ENCODE results near the gene PCDHB10.
"Not testable (repeated sequence)": the region's sequence is repeated elsewhere in the genome, so short reads cannot be mapped to it uniquely, and the experiment has no call there.

The PCDHB10 gene

GRCh38 chr5:141174291-141175104 is 17.7 kb upstream of the PCDHB10 start:
- H3K27me3 ChIP-seq (replicated peaks; ENCODE audit: control insufficient read depth, insufficient read depth, low read length); DNase-seq (ENCODE audit: low read depth); H3K4me3 ChIP-seq (ENCODE audit: low read length); H3K4me1 ChIP-seq (ENCODE audit: control insufficient read depth, insufficient read depth, low read length); H3K9ac ChIP-seq (ENCODE audit: low read length); H3K36me3 ChIP-seq (ENCODE audit: control insufficient read depth, insufficient read depth, low read length, severe bottlenecking): not testable (repeated sequence)
- peaks cover 34% of the 10 kb centered on the region for H3K9me3 ChIP-seq (ENCODE audit: control insufficient read depth, low read length)

GRCh38 chr5:141175933-141176332 is 16.2 kb upstream of the PCDHB10 start:
- DNase-seq (ENCODE audit: low read depth): no peak
- no peak overlapping the region for H3K4me3 ChIP-seq (ENCODE audit: low read length)
- H3K9ac ChIP-seq (ENCODE audit: low read length): no peak overlapping the region
- peaks cover 3% of the 10 kb centered on the region for H3K4me1 ChIP-seq (ENCODE audit: control insufficient read depth, insufficient read depth, low read length)
- H3K9me3 ChIP-seq (ENCODE audit: control insufficient read depth, low read length): peaks cover 34% of the 10 kb centered on the region
- H3K36me3 ChIP-seq (ENCODE audit: control insufficient read depth, insufficient read depth, low read length, severe bottlenecking): no peaks in the 10 kb centered on the region
- no peaks in the 10 kb centered on the region for H3K27me3 ChIP-seq (replicated peaks; ENCODE audit: control insufficient read depth, insufficient read depth, low read length)

GRCh38 chr5:141177577-141178191 is 14.5 kb upstream of the PCDHB10 start, which contains the start of gene PCDHB8:
Gene PCDHB8, plus strand, starts transcription at chr5:141177790. Its CDS starts 245 bp downstream, at chr5:141178035.
- H3K4me3 ChIP-seq (ENCODE audit: low read length); H3K27me3 ChIP-seq (replicated peaks; ENCODE audit: control insufficient read depth, insufficient read depth, low read length); H3K4me1 ChIP-seq (ENCODE audit: control insufficient read depth, insufficient read depth, low read length); H3K36me3 ChIP-seq (ENCODE audit: control insufficient read depth, insufficient read depth, low read length, severe bottlenecking); H3K9ac ChIP-seq (ENCODE audit: low read length): not testable (repeated sequence)
- peaks cover 40% of the 10 kb centered on the region for H3K9me3 ChIP-seq (ENCODE audit: control insufficient read depth, low read length)
- peak; percentile 36 for DNase-seq (ENCODE audit: low read depth)

GRCh38 chr5:141179371-141179770 is 12.8 kb upstream of the PCDHB10 start:
- not testable (repeated sequence) for H3K36me3 ChIP-seq (ENCODE audit: control insufficient read depth, insufficient read depth, low read length, severe bottlenecking); H3K4me1 ChIP-seq (ENCODE audit: control insufficient read depth, insufficient read depth, low read length); H3K27me3 ChIP-seq (replicated peaks; ENCODE audit: control insufficient read depth, insufficient read depth, low read length); H3K4me3 ChIP-seq (ENCODE audit: low read length); DNase-seq (ENCODE audit: low read depth); H3K9ac ChIP-seq (ENCODE audit: low read length)
- peaks cover 42% of the 10 kb centered on the region for H3K9me3 ChIP-seq (ENCODE audit: control insufficient read depth, low read length)

- not testable (repeated sequence) for H3K4me3 ChIP-seq (ENCODE audit: low read length); DNase-seq (ENCODE audit: low read depth); H3K4me1 ChIP-seq (ENCODE audit: control insufficient read depth, insufficient read depth, low read length); H3K36me3 ChIP-seq (ENCODE audit: control insufficient read depth, insufficient read depth, low read length, severe bottlenecking); H3K27me3 ChIP-seq (replicated peaks; ENCODE audit: control insufficient read depth, insufficient read depth, low read length); H3K9ac ChIP-seq (ENCODE audit: low read length)
- peaks cover 41% of the 10 kb centered on the region for H3K9me3 ChIP-seq (ENCODE audit: control insufficient read depth, low read length)
These were observed 12.3 kb upstream of the PCDHB10 start for GRCh38 chr5:141179876-141180275.

GRCh38 chr5:141180313-141180712 is 11.8 kb upstream of the PCDHB10 start:
- Histone ChIP-seq H3K4me1 (ENCODE audit: control insufficient read depth, insufficient read depth, low read length) (no peaks in the 10 kb centered on the region), H3K36me3 (ENCODE audit: control insufficient read depth, insufficient read depth, low read length, severe bottlenecking) (no peaks in the 10 kb centered on the region), H3K9me3 (ENCODE audit: control insufficient read depth, low read length) (peaks cover 36% of the 10 kb centered on the region), H3K4me3 (ENCODE audit: low read length) (no peak overlapping the region), H3K27me3 (replicated peaks; ENCODE audit: control insufficient read depth, insufficient read depth, low read length) (peaks cover 4% of the 10 kb centered on the region), H3K9ac (ENCODE audit: low read length) (no peak overlapping the region)
- no peak for DNase-seq (ENCODE audit: low read depth)

GRCh38 chr5:141182248-141182647 is 9.9 kb upstream of the PCDHB10 start, which contains the start of gene PCDHB16:
Gene PCDHB16, plus strand, starts transcription at chr5:141182387. Its CDS starts 173 bp downstream, at chr5:141182560.
- H3K9me3 ChIP-seq (ENCODE audit: control insufficient read depth, low read length): peaks cover 34% of the 10 kb centered on the region
- H3K27me3 ChIP-seq (replicated peaks; ENCODE audit: control insufficient read depth, insufficient read depth, low read length): peaks cover 4% of the 10 kb centered on the region
- H3K4me3 ChIP-seq (ENCODE audit: low read length): peak within 1 kb of the TSS; percentile 78
- H3K36me3 ChIP-seq (ENCODE audit: control insufficient read depth, insufficient read depth, low read length, severe bottlenecking): no peaks in the 10 kb centered on the region
- peak; percentile 69 for DNase-seq (ENCODE audit: low read depth)
- H3K4me1 ChIP-seq (ENCODE audit: control insufficient read depth, insufficient read depth, low read length): no peaks in the 10 kb centered on the region
- peak within 1 kb of the TSS; percentile 64 for H3K9ac ChIP-seq (ENCODE audit: low read length)

- H3K9me3 ChIP-seq (ENCODE audit: control insufficient read depth, low read length): peaks cover 26% of the 10 kb centered on the region
- DNase-seq (ENCODE audit: low read depth); H3K36me3 ChIP-seq (ENCODE audit: control insufficient read depth, insufficient read depth, low read length, severe bottlenecking); H3K27me3 ChIP-seq (replicated peaks; ENCODE audit: control insufficient read depth, insufficient read depth, low read length); H3K9ac ChIP-seq (ENCODE audit: low read length); H3K4me1 ChIP-seq (ENCODE audit: control insufficient read depth, insufficient read depth, low read length): not testable (repeated sequence)
- peak overlapping the region; percentile 23 for H3K4me3 ChIP-seq (ENCODE audit: low read length)
These were observed 7.9 kb upstream of the PCDHB10 start for GRCh38 chr5:141184117-141184855.

GRCh38 chr5:141186897-141187512 is 5.1 kb upstream of the PCDHB10 start, which contains the start of gene PCDHB9:
Gene PCDHB9, plus strand, starts transcription at chr5:141187161. Its CDS starts 158 bp downstream, at chr5:141187319.
- peak; percentile 79 for DNase-seq (ENCODE audit: low read depth)
- Histone ChIP-seq H3K4me3 (ENCODE audit: low read length) (peak within 1 kb of the TSS; percentile 58), H3K36me3 (ENCODE audit: control insufficient read depth, insufficient read depth, low read length, severe bottlenecking) (no peaks in the 10 kb centered on the region), H3K9me3 (ENCODE audit: control insufficient read depth, low read length) (peaks cover 36% of the 10 kb centered on the region), H3K27me3 (replicated peaks; ENCODE audit: control insufficient read depth, insufficient read depth, low read length) (peaks cover 4% of the 10 kb centered on the region), H3K4me1 (ENCODE audit: control insufficient read depth, insufficient read depth, low read length) (no peaks in the 10 kb centered on the region), H3K9ac (ENCODE audit: low read length) (no peak within 1 kb of the TSS)

GRCh38 chr5:141188682-141189081 is 3.5 kb upstream of the PCDHB10 start:
- H3K4me1 ChIP-seq (ENCODE audit: control insufficient read depth, insufficient read depth, low read length); H3K9ac ChIP-seq (ENCODE audit: low read length); H3K27me3 ChIP-seq (replicated peaks; ENCODE audit: control insufficient read depth, insufficient read depth, low read length); H3K36me3 ChIP-seq (ENCODE audit: control insufficient read depth, insufficient read depth, low read length, severe bottlenecking); DNase-seq (ENCODE audit: low read depth); H3K4me3 ChIP-seq (ENCODE audit: low read length): not testable (repeated sequence)
- peaks cover 34% of the 10 kb centered on the region for H3K9me3 ChIP-seq (ENCODE audit: control insufficient read depth, low read length)

- H3K27me3 ChIP-seq (replicated peaks; ENCODE audit: control insufficient read depth, insufficient read depth, low read length); H3K4me3 ChIP-seq (ENCODE audit: low read length); H3K9ac ChIP-seq (ENCODE audit: low read length); DNase-seq (ENCODE audit: low read depth); H3K4me1 ChIP-seq (ENCODE audit: control insufficient read depth, insufficient read depth, low read length); H3K36me3 ChIP-seq (ENCODE audit: control insufficient read depth, insufficient read depth, low read length, severe bottlenecking): not testable (repeated sequence)
- H3K9me3 ChIP-seq (ENCODE audit: control insufficient read depth, low read length): peaks cover 34% of the 10 kb centered on the region
These were observed 3.0 kb upstream of the PCDHB10 start for GRCh38 chr5:141189131-141189530.

Measured in adipocyte (in vitro differentiated cells).